ENCODE results near the gene PXYLP1.

The PXYLP1 gene

DNA sequence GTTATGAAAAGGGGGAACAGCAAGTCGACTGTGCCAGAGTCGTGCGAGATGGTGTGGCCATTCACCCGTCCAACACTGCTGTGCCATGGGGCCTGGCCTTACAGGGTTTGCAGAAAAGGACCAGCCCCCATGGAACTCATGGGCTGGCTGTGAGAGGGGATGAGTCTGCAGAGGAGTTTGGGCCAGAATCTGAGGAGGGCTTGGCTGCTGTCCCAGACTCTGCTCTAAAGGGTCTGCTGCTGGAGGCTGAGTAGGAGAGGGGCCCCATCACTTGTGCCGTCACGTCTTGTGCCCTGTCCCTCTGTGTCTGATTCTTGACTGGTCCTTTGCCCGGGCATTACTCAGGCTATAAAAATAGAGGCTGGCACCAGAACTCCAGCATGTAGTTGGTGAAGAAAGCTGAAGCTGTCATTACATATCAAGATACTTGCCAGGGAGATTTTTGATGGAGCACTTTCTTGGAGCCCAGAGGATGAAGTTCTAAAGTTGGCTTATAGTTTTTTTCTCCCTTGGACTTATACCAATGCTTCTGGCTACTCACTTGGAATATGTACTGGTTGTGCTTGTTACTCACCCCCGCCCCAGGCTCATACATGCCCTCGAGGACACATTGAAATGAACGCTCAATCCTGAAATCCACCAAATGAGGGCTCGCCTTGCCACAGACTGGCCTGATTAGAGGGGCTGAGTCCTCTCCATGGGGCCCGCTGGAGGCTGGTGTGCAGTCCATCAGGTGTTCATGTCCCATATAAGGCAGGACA lies 10.2 kb downstream of the PXYLP1 start:
- Histone ChIP-seq H3K27ac (ENCODE audit: low read length) (no peak overlapping the region), H3K27me3 (ENCODE audit: control insufficient read depth, insufficient read depth, low read length) (no peaks in the 10 kb centered on the region), H3K9me3 (ENCODE audit: control insufficient read depth, low read depth, low read length) (no peaks in the 10 kb centered on the region), H3K4me1 (ENCODE audit: control insufficient read depth, low read depth, low read length) (peaks cover 37% of the 10 kb centered on the region), H3K36me3 (ENCODE audit: control insufficient read depth, low read depth, low read length) (no peaks in the 10 kb centered on the region), H3K4me3 (ENCODE audit: low read length) (no peak overlapping the region), H3K9ac (ENCODE audit: low read length) (no peak overlapping the region)

- no peaks in the 10 kb centered on the region for H3K9me3 ChIP-seq (ENCODE audit: control insufficient read depth, low read depth, low read length)
- no peaks in the 10 kb centered on the region for H3K27me3 ChIP-seq (ENCODE audit: control insufficient read depth, insufficient read depth, low read length)
- no peaks in the 10 kb centered on the region for H3K36me3 ChIP-seq (ENCODE audit: control insufficient read depth, low read depth, low read length)
- peaks cover 33% of the 10 kb centered on the region for H3K4me1 ChIP-seq (ENCODE audit: control insufficient read depth, low read depth, low read length)
- H3K4me3 ChIP-seq (ENCODE audit: low read length), result no peak overlapping the region
- H3K27ac ChIP-seq (ENCODE audit: low read length), result no peak overlapping the region
- H3K9ac ChIP-seq (ENCODE audit: low read length), result no peak overlapping the region
Observed at GRCh38 chr3:141242377-141243092, 10.9 kb downstream of the PXYLP1 start.

DNA sequence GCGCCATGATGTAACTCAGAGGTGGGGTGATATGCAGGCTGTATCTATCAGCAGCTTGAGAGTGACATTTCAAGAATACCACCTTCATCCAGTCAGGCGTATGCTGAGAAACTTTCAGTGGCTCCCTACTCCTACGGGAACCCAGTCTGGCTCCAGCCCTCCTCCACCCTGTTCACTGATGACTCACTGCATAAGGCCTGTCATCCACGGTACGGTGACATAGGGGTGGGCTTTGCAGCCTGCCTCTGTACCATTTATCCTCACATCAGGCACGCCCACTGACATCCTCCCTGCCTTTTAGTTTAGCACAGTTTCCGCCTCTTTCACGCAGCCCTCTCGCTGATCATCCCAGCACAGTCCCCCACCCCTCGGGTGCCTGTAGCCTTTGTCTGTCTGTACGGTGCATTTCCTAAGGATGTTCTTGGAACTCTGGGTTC lies 11.7 kb downstream of the PXYLP1 start:
- H3K9ac ChIP-seq (ENCODE audit: low read length), result no peak overlapping the region
- no peak overlapping the region for H3K27ac ChIP-seq (ENCODE audit: low read length)
- peaks cover 25% of the 10 kb centered on the region for H3K4me1 ChIP-seq (ENCODE audit: control insufficient read depth, low read depth, low read length)
- no peak overlapping the region for H3K4me3 ChIP-seq (ENCODE audit: low read length)
- no peaks in the 10 kb centered on the region for H3K9me3 ChIP-seq (ENCODE audit: control insufficient read depth, low read depth, low read length)
- H3K27me3 ChIP-seq (ENCODE audit: control insufficient read depth, insufficient read depth, low read length), result no peaks in the 10 kb centered on the region
- H3K36me3 ChIP-seq (ENCODE audit: control insufficient read depth, low read depth, low read length), result no peaks in the 10 kb centered on the region

- Histone ChIP-seq H3K9ac (ENCODE audit: low read length) (no peak overlapping the region), H3K36me3 (ENCODE audit: control insufficient read depth, low read depth, low read length) (no peaks in the 10 kb centered on the region), H3K27ac (ENCODE audit: low read length) (no peak overlapping the region), H3K27me3 (ENCODE audit: control insufficient read depth, insufficient read depth, low read length) (no peaks in the 10 kb centered on the region), H3K9me3 (ENCODE audit: control insufficient read depth, low read depth, low read length) (no peaks in the 10 kb centered on the region), H3K4me1 (ENCODE audit: control insufficient read depth, low read depth, low read length) (no peaks in the 10 kb centered on the region), H3K4me3 (ENCODE audit: low read length) (no peak overlapping the region)
Observed at GRCh38 chr3:141246224-141246957, 14.8 kb downstream of the PXYLP1 start.

GRCh38 chr3:141246958-141247301 lies 15.3 kb downstream of the PXYLP1 start:
- Histone ChIP-seq H3K27me3 (ENCODE audit: control insufficient read depth, insufficient read depth, low read length) (no peaks in the 10 kb centered on the region), H3K9me3 (ENCODE audit: control insufficient read depth, low read depth, low read length) (no peaks in the 10 kb centered on the region), H3K9ac (ENCODE audit: low read length) (no peak overlapping the region), H3K4me1 (ENCODE audit: control insufficient read depth, low read depth, low read length) (no peaks in the 10 kb centered on the region), H3K4me3 (ENCODE audit: low read length) (no peak overlapping the region), H3K27ac (ENCODE audit: low read length) (no peak overlapping the region), H3K36me3 (ENCODE audit: control insufficient read depth, low read depth, low read length) (no peaks in the 10 kb centered on the region)

DNA sequence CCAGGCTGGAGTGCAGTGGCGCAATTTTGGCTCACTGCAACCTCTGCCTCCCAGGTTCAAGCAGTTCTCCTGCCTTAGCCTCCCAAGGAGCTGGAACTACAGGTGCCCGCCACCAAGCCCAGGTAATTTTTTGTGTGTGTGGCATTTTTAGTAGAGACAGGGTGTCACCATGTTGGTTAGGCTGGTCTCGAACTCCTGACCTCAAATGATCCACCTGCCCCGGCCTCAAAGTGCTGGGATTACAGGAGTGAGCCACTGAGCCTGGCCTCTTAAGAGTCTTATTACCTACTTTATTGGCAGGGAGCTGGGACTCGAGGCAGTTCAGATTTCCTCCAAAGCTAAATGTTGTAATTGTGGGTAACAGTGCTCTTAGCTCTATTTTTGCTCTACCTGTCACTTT lies 16.4 kb downstream of the PXYLP1 start:
- H3K4me3 ChIP-seq (ENCODE audit: low read length), result no peak overlapping the region
- H3K4me1 ChIP-seq (ENCODE audit: control insufficient read depth, low read depth, low read length), result no peaks in the 10 kb centered on the region
- H3K27me3 ChIP-seq (ENCODE audit: control insufficient read depth, insufficient read depth, low read length), result no peaks in the 10 kb centered on the region
- H3K27ac ChIP-seq (ENCODE audit: low read length), result no peak overlapping the region
- H3K9me3 ChIP-seq (ENCODE audit: control insufficient read depth, low read depth, low read length), result no peaks in the 10 kb centered on the region
- no peaks in the 10 kb centered on the region for H3K36me3 ChIP-seq (ENCODE audit: control insufficient read depth, low read depth, low read length)
- no peak overlapping the region for H3K9ac ChIP-seq (ENCODE audit: low read length)

GRCh38 chr3:141249041-141249440 lies 17.4 kb downstream of the PXYLP1 start:
- Histone ChIP-seq H3K36me3 (ENCODE audit: control insufficient read depth, low read depth, low read length) (no peaks in the 10 kb centered on the region), H3K9me3 (ENCODE audit: control insufficient read depth, low read depth, low read length) (no peaks in the 10 kb centered on the region), H3K27ac (ENCODE audit: low read length) (no peak overlapping the region), H3K27me3 (ENCODE audit: control insufficient read depth, insufficient read depth, low read length) (no peaks in the 10 kb centered on the region), H3K9ac (ENCODE audit: low read length) (no peak overlapping the region), H3K4me1 (ENCODE audit: control insufficient read depth, low read depth, low read length) (no peaks in the 10 kb centered on the region), H3K4me3 (ENCODE audit: low read length) (no peak overlapping the region)

- Histone ChIP-seq H3K4me1 (ENCODE audit: control insufficient read depth, low read depth, low read length) (peaks cover 3% of the 10 kb centered on the region), H3K27me3 (ENCODE audit: control insufficient read depth, insufficient read depth, low read length) (no peaks in the 10 kb centered on the region), H3K9ac (ENCODE audit: low read length) (no peak overlapping the region), H3K4me3 (ENCODE audit: low read length) (no peak overlapping the region), H3K36me3 (ENCODE audit: control insufficient read depth, low read depth, low read length) (no peaks in the 10 kb centered on the region), H3K9me3 (ENCODE audit: control insufficient read depth, low read depth, low read length) (no peaks in the 10 kb centered on the region), H3K27ac (ENCODE audit: low read length) (no peak overlapping the region)
Observed at GRCh38 chr3:141250342-141250741, 18.7 kb downstream of the PXYLP1 start.

DNA sequence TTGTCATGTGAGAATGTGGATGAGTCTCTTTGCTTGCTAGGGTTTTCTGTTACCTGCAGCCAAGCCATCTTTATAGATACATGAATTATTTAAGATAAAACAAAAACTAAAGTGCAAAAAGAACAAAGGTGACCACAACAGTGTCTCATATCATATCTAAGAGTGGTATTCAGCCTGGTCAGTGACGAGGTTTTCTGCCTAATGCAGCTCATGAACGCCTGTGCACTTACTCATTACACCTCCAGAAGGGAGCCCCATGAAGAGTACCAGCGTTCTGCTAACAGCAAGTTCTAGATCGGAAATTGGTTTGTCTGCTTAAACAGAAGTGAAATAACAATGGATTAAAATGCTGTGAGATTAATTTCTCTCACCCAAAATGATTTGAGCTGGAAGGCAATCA lies 19.2 kb downstream of the PXYLP1 start:
- no peak overlapping the region for H3K9ac ChIP-seq (ENCODE audit: low read length)
- H3K9me3 ChIP-seq (ENCODE audit: control insufficient read depth, low read depth, low read length), result no peaks in the 10 kb centered on the region
- H3K27me3 ChIP-seq (ENCODE audit: control insufficient read depth, insufficient read depth, low read length), result no peaks in the 10 kb centered on the region
- H3K27ac ChIP-seq (ENCODE audit: low read length), result no peak overlapping the region
- H3K4me1 ChIP-seq (ENCODE audit: control insufficient read depth, low read depth, low read length), result peaks cover 3% of the 10 kb centered on the region
- H3K36me3 ChIP-seq (ENCODE audit: control insufficient read depth, low read depth, low read length), result no peaks in the 10 kb centered on the region
- H3K4me3 ChIP-seq (ENCODE audit: low read length), result no peak overlapping the region

GRCh38 chr3:141253326-141253725 lies 21.7 kb downstream of the PXYLP1 start:
- Histone ChIP-seq H3K4me1 (ENCODE audit: control insufficient read depth, low read depth, low read length) (peaks cover 3% of the 10 kb centered on the region), H3K9ac (ENCODE audit: low read length) (no peak overlapping the region), H3K27me3 (ENCODE audit: control insufficient read depth, insufficient read depth, low read length) (no peaks in the 10 kb centered on the region), H3K4me3 (ENCODE audit: low read length) (no peak overlapping the region), H3K27ac (ENCODE audit: low read length) (no peak overlapping the region), H3K36me3 (ENCODE audit: control insufficient read depth, low read depth, low read length) (no peaks in the 10 kb centered on the region), H3K9me3 (ENCODE audit: control insufficient read depth, low read depth, low read length) (no peaks in the 10 kb centered on the region)

GRCh38 chr3:141253811-141254210 lies 22.2 kb downstream of the PXYLP1 start:
- H3K27ac ChIP-seq (ENCODE audit: low read length), result no peak overlapping the region
- H3K4me3 ChIP-seq (ENCODE audit: low read length), result no peak overlapping the region
- no peaks in the 10 kb centered on the region for H3K36me3 ChIP-seq (ENCODE audit: control insufficient read depth, low read depth, low read length)
- peaks cover 3% of the 10 kb centered on the region for H3K4me1 ChIP-seq (ENCODE audit: control insufficient read depth, low read depth, low read length)
- no peaks in the 10 kb centered on the region for H3K9me3 ChIP-seq (ENCODE audit: control insufficient read depth, low read depth, low read length)
- H3K9ac ChIP-seq (ENCODE audit: low read length), result no peak overlapping the region
- H3K27me3 ChIP-seq (ENCODE audit: control insufficient read depth, insufficient read depth, low read length), result no peaks in the 10 kb centered on the region

All from iPS-18a (cell line).